ENCODE measurements around the gene CHKB.
A peak's percentile ranks its signal among the peaks of the same experiment; 100 is the strongest.

The CHKB gene

GRCh38 chr22:50547263-50547985 is 35.2 kb downstream of the CHKB start:
- Histone ChIP-seq H4K91ac (ENCODE audit: low read depth, low read length, poor library complexity) (no peak overlapping the region), H2BK15ac (ENCODE audit: low read length) (no peak overlapping the region), H2AK5ac (ENCODE audit: low read depth, low read length) (peak overlapping the region; percentile 63), H3K4me1 (ENCODE audit: control insufficient read depth in 2 of 2, insufficient read depth in 1 of 2, low read depth in 1 of 2, low read length in 2 of 2) (no peaks in the 10 kb centered on the region), H3K27me3 (ENCODE audit: control insufficient read depth in 3 of 3, insufficient read depth in 3 of 3, low read depth in 1 of 3, low read length in 3 of 3) (peaks cover 0 to 40% (median 13%) of the 10 kb centered on the region in 3 experiments), H2BK12ac (ENCODE audit: low read length) (no peak overlapping the region), H3K27ac (replicated peaks; ENCODE audit: low read length) (no peak overlapping the region), H3K9ac (ENCODE audit: low read depth, low read length, poor library complexity) (no peak overlapping the region), H3K4me3 (ENCODE audit: low read length in 2 of 2) (no peak overlapping the region), H4K8ac (ENCODE audit: low read depth, low read length) (no peak overlapping the region), H3K36me3 (replicated peaks in 1 of 2; ENCODE audit: control insufficient read depth in 2 of 2, insufficient read depth in 2 of 2, low read length in 2 of 2) (no peaks in the 10 kb centered on the region), H3K18ac (ENCODE audit: low read length) (no peak overlapping the region), H2BK120ac (ENCODE audit: low read depth, low read length) (peak overlapping the region; percentile 47), H3K4me2 (ENCODE audit: insufficient read depth, low read length, poor library complexity, severe bottlenecking) (no peak overlapping the region), H2AFZ (ENCODE audit: low read length) (peak overlapping the region; percentile 49), H3K14ac (ENCODE audit: low read length) (no peak overlapping the region), H3K23ac (ENCODE audit: low read depth, low read length, poor library complexity) (peak overlapping the region; percentile 12), H3K79me1 (ENCODE audit: low read depth, low read length) (no peaks in the 10 kb centered on the region), H2BK5ac (ENCODE audit: low read length) (no peak overlapping the region), H3K9me3 (replicated peaks in 1 of 2; ENCODE audit: control insufficient read depth in 2 of 2, insufficient read depth in 1 of 2, low read depth in 1 of 2, low read length in 2 of 2) (no peaks in the 10 kb centered on the region), H3K4ac (ENCODE audit: low read length) (no peak overlapping the region)
- DNase-seq (ENCODE audit: low spot score), result no peak
- no CpG with 5 or more reads among the region's 35 CpGs for WGBS, 2 donors (ENCODE audit: extremely low coverage in 2 of 2, insufficient read length in 2 of 2, insufficient replicate concordance in 1 of 2)

GRCh38 chr22:50546326-50547262 is 36.1 kb downstream of the CHKB start:
- H3K4me1 ChIP-seq (ENCODE audit: control insufficient read depth in 2 of 2, insufficient read depth in 1 of 2, low read depth in 1 of 2, low read length in 2 of 2), result no peaks in the 10 kb centered on the region

GRCh38 chr22:50545522-50546325 is 36.9 kb downstream of the CHKB start, which contains the start of gene KLHDC7B:
Gene KLHDC7B, plus strand, starts transcription at chr22:50545899. Its CDS starts 345 bp downstream, at chr22:50546244.
- Histone ChIP-seq H3K9ac (ENCODE audit: low read depth, low read length, poor library complexity) (no peak within 1 kb of the TSS), H4K91ac (ENCODE audit: low read depth, low read length, poor library complexity) (peak within 1 kb of the TSS; percentile 43), H3K4me2 (ENCODE audit: insufficient read depth, low read length, poor library complexity, severe bottlenecking) (no peak within 1 kb of the TSS), H3K36me3 (replicated peaks in 1 of 2; ENCODE audit: control insufficient read depth in 2 of 2, insufficient read depth in 2 of 2, low read length in 2 of 2) (no peaks in the 10 kb centered on the region), H3K79me1 (ENCODE audit: low read depth, low read length) (no peaks in the 10 kb centered on the region), H3K9me3 (replicated peaks in 1 of 2; ENCODE audit: control insufficient read depth in 2 of 2, insufficient read depth in 1 of 2, low read depth in 1 of 2, low read length in 2 of 2) (no peaks in the 10 kb centered on the region), H3K4me3 (ENCODE audit: low read length in 2 of 2) (no peak within 1 kb of the TSS), H2BK12ac (ENCODE audit: low read length) (peak within 1 kb of the TSS; percentile 84), H3K14ac (ENCODE audit: low read length) (peak within 1 kb of the TSS; percentile 82), H4K8ac (ENCODE audit: low read depth, low read length) (no peak within 1 kb of the TSS), H2BK5ac (ENCODE audit: low read length) (peak within 1 kb of the TSS; percentile 24), H2BK15ac (ENCODE audit: low read length) (peak within 1 kb of the TSS; percentile 49), H3K23ac (ENCODE audit: low read depth, low read length, poor library complexity) (peak within 1 kb of the TSS; percentile 65), H2AFZ (ENCODE audit: low read length) (no peak within 1 kb of the TSS), H2AK5ac (ENCODE audit: low read depth, low read length) (peak within 1 kb of the TSS; percentile 94), H2BK120ac (ENCODE audit: low read depth, low read length) (no peak within 1 kb of the TSS), H3K27me3 (ENCODE audit: control insufficient read depth in 3 of 3, insufficient read depth in 3 of 3, low read depth in 1 of 3, low read length in 3 of 3) (peaks cover 0 to 26% (median 13%) of the 10 kb centered on the region in 3 experiments), H3K27ac (replicated peaks; ENCODE audit: low read length) (no peak within 1 kb of the TSS), H3K4me1 (ENCODE audit: control insufficient read depth in 2 of 2, insufficient read depth in 1 of 2, low read depth in 1 of 2, low read length in 2 of 2) (no peaks in the 10 kb centered on the region), H3K18ac (ENCODE audit: low read length) (peak within 1 kb of the TSS; percentile 28), H3K4ac (ENCODE audit: low read length) (peak within 1 kb of the TSS; percentile 37)
- no CpG with 5 or more reads among the region's 10 CpGs for WGBS, 2 donors (ENCODE audit: extremely low coverage in 2 of 2, insufficient read length in 2 of 2, insufficient replicate concordance in 1 of 2)
- DNase-seq (ENCODE audit: low spot score), result no peak

More at GRCh38 chr22:50546326-50547262, 36.1 kb downstream of the CHKB start:
- no peak overlapping the region for H3K4me3 ChIP-seq (ENCODE audit: low read length in 2 of 2)
- H3K14ac ChIP-seq (ENCODE audit: low read length), result peak overlapping the region; percentile 82
- H2BK15ac ChIP-seq (ENCODE audit: low read length), result peak overlapping the region; percentile 49
- H2BK12ac ChIP-seq (ENCODE audit: low read length), result peak overlapping the region; percentile 84
- H3K4ac ChIP-seq (ENCODE audit: low read length), result peak overlapping the region; percentile 37
- H3K79me1 ChIP-seq (ENCODE audit: low read depth, low read length), result no peaks in the 10 kb centered on the region
- no peak overlapping the region for H2BK120ac ChIP-seq (ENCODE audit: low read depth, low read length)
- peak overlapping the region; percentile 43 for H4K91ac ChIP-seq (ENCODE audit: low read depth, low read length, poor library complexity)
- peak overlapping the region; percentile 49 for H2AFZ ChIP-seq (ENCODE audit: low read length)
- no peak for DNase-seq (ENCODE audit: low spot score)
- peaks cover 0 to 35% (median 13%) of the 10 kb centered on the region in 3 experiments for H3K27me3 ChIP-seq (ENCODE audit: control insufficient read depth in 3 of 3, insufficient read depth in 3 of 3, low read depth in 1 of 3, low read length in 3 of 3)
- H3K27ac ChIP-seq (replicated peaks; ENCODE audit: low read length), result no peak overlapping the region
- no peak overlapping the region for H3K4me2 ChIP-seq (ENCODE audit: insufficient read depth, low read length, poor library complexity, severe bottlenecking)
- no peaks in the 10 kb centered on the region for H3K36me3 ChIP-seq (replicated peaks in 1 of 2; ENCODE audit: control insufficient read depth in 2 of 2, insufficient read depth in 2 of 2, low read length in 2 of 2)
- H3K9me3 ChIP-seq (replicated peaks in 1 of 2; ENCODE audit: control insufficient read depth in 2 of 2, insufficient read depth in 1 of 2, low read depth in 1 of 2, low read length in 2 of 2), result no peaks in the 10 kb centered on the region
- H3K9ac ChIP-seq (ENCODE audit: low read depth, low read length, poor library complexity), result no peak overlapping the region
- peak overlapping the region; percentile 94 for H2AK5ac ChIP-seq (ENCODE audit: low read depth, low read length)
- H3K23ac ChIP-seq (ENCODE audit: low read depth, low read length, poor library complexity), result peak overlapping the region; percentile 65
- WGBS, 2 donors (ENCODE audit: extremely low coverage in 2 of 2, insufficient read length in 2 of 2, insufficient replicate concordance in 1 of 2), result no CpG with 5 or more reads among the region's 78 CpGs
- no peak overlapping the region for H2BK5ac ChIP-seq (ENCODE audit: low read length)
- H4K8ac ChIP-seq (ENCODE audit: low read depth, low read length), result no peak overlapping the region
- peak overlapping the region; percentile 28 for H3K18ac ChIP-seq (ENCODE audit: low read length)

All from neuronal stem cell (in vitro differentiated cells).